K562 (cell line): ENCODE results near the gene INPP1. TPM values are rescaled to one million over a fixed set of nuclear protein-coding genes. Genes with fewer than 3 reads are reported as not detected.
A peak's percentile ranks its signal among the peaks of the same experiment; 100 is the strongest.

Experiments
- BACH1 ChIP-seq: fragments of 200-800 bp; sonication (Bioruptor generic); IDR thresholded peaks from 2 replicates; pipeline ENCODE4 v1.6.1; 2016; ENCODE audit warnings: missing genetic modification characterization, missing compliant biosample characterization
- BMI1 ChIP-seq: fragments of 150-350 bp; IDR thresholded peaks from 2 replicates; pipeline ENCODE4 v1.6.1; 2014; ENCODE audit warnings: low read length
- EWSR1 ChIP-seq: fragments of 450-650 bp; IDR thresholded peaks from 2 replicates; pipeline ENCODE4 v1.6.1; 2018; ENCODE audit warnings: borderline replicate concordance, mild to moderate bottlenecking, low read depth, moderate library complexity; ENCODE audit not compliant: partially characterized antibody
- JUNB ChIP-seq: fragments of 450-650 bp; formaldehyde crosslinking; conservative IDR thresholded peaks from 2 replicates; pipeline ENCODE4 v1.4.0; 2020; ENCODE audit warnings: mild to moderate bottlenecking
- KDM1A ChIP-seq, 2 experiments: fragments of 450-650 bp; IDR thresholded peaks; 2 replicates each; pipeline ENCODE4 v1.6.1; 2016; ENCODE audit warnings: mild to moderate bottlenecking in 2 of 2
- MEF2D ChIP-seq: conservative IDR thresholded peaks from 2 replicates; pipeline ENCODE4 v1.6.1; 2016; ENCODE audit warnings: low read depth, missing genetic modification characterization, missing compliant biosample characterization
- NR2C2 ChIP-seq, 2 experiments: fragments of 200-800 bp in 1 of 2; sonication (Bioruptor generic) in 1 of 2; sonication (generic) in 1 of 2; formaldehyde crosslinking in 1 of 2; IDR thresholded peaks; 2 replicates each; pipeline versions ENCODE4 v1.6.1 to v1.8.0; 2016 to 2022; ENCODE audit warnings: mild to moderate bottlenecking in 1 of 2, missing compliant biosample characterization in 1 of 2, missing genetic modification characterization in 1 of 2, missing genetic modification reagents in 1 of 2
- SREBF1 ChIP-seq: fragments of 150-350 bp; IDR thresholded peaks from 2 replicates; pipeline ENCODE4 v1.6.1; 2014; ENCODE audit warnings: antibody characterized with exemption, low read depth, low read length, borderline replicate concordance
- TARDBP ChIP-seq: fragments of 450-650 bp; IDR thresholded peaks from 2 replicates; pipeline ENCODE4 v1.6.1; 2016
- ZNF75A ChIP-seq: fragments of 450-650 bp; formaldehyde crosslinking; IDR thresholded peaks from 2 replicates; pipeline ENCODE4 v1.4.0; 2020; ENCODE audit warnings: mild to moderate bottlenecking
- polyA plus RNA-seq, 8 experiments: library from polyadenylated mRNA; depleted of rRNA in 4 of 8; stranded (reverse) in 5 of 8; unstranded in 3 of 8; fragments of >200 nt; fragmentation: Nextera tagmentation in 2 of 8; fragmentation: Illumina TruSeq in 1 of 8; extraction: Ambion mirVana in 2 of 8; extraction: Trizol in 1 of 8; gene quantifications; 2 replicates each; pipeline versions ENCODE4 v1.2.1 to v1.2.3, GENCODE V29; 2011 to 2014; ENCODE audit warnings: inconsistent platforms in 1 of 8, missing spikeins in 1 of 8
- total RNA-seq, 7 experiments: library from RNA; depleted of rRNA in 6 of 7; stranded (reverse); fragments of >200 nt in 6 of 7; fragmentation: Illumina TruSeq in 2 of 7; extraction: Trizol in 2 of 7; gene quantifications; 2 replicates each; pipeline versions ENCODE4 v1.2.1 to v1.2.3, GENCODE V29; 2011 to 2021; ENCODE audit warnings: low replicate concordance in 1 of 7
- TF ChIP-seq, protein P1 (sequence below): fragments of 250-450 bp; sonication (Bioruptor Pico); IDR thresholded peaks from 2 replicates; pipeline ENCODE4 v1.4.0; 2020
- TF ChIP-seq, protein P2 (sequence below), 2 experiments: fragments of 450-650 bp in 1 of 2; sonication (generic) in 1 of 2; formaldehyde crosslinking in 1 of 2; IDR thresholded peaks; 2 replicates each; pipeline versions ENCODE4 v1.7.1 to v1.9.0; 2016 to 2022; ENCODE audit warnings: inconsistent platforms in 1 of 2, mild to moderate bottlenecking in 1 of 2, missing genetic modification reagents in 1 of 2

INPP1 gene
- total and polyA plus RNA-seq, 9 of the 15 experiments (the other 6 are each of a cell fraction or from before 2014, with no cell fraction given), result 3.7 to 11.8 (median 6.5) TPM

DNA sequence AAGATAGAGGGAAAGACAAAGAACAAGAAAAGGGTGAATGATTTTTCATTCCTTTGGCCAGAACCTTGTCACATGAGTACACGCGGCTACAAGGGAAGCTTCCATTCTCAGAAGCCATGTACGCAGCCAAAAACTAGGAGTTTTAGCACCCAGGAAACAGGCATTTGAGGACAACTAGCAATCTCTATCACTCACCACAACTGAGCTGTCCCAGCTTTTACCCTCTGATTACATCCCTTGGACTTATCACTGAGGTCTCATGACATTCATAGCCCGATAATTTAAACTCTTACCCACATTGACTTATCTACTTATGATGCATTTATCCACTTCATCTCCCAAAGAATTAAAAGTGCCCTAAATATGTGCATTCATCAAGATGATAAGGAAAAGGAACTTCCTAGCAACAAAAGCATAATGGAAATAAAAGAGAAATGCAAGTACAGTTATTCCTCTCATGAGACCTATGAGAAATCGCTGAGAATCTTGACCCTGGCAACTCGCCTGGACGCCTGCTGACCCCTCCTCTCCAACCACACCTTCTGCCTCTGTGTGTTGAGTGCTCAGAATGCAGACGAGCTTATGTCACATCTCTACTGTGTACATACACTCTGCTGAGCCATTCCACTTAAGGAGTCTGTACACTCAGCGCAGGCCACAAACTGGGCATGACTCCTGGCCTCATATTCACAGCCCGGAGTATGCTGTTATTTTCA is 36.0 kb downstream of the INPP1 start (continued):
- TF ChIP-seq, protein P1, sequence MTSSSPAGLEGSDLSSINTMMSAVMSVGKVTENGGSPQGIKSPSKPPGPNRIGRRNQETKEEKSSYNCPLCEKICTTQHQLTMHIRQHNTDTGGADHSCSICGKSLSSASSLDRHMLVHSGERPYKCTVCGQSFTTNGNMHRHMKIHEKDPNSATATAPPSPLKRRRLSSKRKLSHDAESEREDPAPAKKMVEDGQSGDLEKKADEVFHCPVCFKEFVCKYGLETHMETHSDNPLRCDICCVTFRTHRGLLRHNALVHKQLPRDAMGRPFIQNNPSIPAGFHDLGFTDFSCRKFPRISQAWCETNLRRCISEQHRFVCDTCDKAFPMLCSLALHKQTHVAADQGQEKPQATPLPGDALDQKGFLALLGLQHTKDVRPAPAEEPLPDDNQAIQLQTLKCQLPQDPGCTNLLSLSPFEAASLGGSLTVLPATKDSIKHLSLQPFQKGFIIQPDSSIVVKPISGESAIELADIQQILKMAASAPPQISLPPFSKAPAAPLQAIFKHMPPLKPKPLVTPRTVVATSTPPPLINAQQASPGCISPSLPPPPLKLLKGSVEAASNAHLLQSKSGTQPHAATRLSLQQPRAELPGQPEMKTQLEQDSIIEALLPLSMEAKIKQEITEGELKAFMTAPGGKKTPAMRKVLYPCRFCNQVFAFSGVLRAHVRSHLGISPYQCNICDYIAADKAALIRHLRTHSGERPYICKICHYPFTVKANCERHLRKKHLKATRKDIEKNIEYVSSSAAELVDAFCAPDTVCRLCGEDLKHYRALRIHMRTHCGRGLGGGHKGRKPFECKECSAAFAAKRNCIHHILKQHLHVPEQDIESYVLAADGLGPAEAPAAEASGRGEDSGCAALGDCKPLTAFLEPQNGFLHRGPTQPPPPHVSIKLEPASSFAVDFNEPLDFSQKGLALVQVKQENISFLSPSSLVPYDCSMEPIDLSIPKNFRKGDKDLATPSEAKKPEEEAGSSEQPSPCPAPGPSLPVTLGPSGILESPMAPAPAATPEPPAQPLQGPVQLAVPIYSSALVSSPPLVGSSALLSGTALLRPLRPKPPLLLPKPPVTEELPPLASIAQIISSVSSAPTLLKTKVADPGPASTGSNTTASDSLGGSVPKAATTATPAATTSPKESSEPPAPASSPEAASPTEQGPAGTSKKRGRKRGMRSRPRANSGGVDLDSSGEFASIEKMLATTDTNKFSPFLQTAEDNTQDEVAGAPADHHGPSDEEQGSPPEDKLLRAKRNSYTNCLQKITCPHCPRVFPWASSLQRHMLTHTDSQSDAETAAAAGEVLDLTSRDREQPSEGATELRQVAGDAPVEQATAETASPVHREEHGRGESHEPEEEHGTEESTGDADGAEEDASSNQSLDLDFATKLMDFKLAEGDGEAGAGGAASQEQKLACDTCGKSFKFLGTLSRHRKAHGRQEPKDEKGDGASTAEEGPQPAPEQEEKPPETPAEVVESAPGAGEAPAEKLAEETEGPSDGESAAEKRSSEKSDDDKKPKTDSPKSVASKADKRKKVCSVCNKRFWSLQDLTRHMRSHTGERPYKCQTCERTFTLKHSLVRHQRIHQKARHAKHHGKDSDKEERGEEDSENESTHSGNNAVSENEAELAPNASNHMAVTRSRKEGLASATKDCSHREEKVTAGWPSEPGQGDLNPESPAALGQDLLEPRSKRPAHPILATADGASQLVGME, result no peak
- TF ChIP-seq BACH1 (tag) (no peak), NR2C2 (CRISPR knock-in tag; IDR thresholded peaks at IDR 0.05) (no peak), NR2C2 (tag; IDR thresholded peaks at IDR 0.05) (peak; percentile 54; the same call in 1 of the 2 replicates), KDM1A (IDR thresholded peaks at IDR 0.05) (peak; percentile 3 to 26; a peak in 1 of 4 replicates), ZNF75A (CRISPR knock-in tag) (no peak), JUNB (CRISPR knock-in tag) (no peak), MEF2D (tag) (no peak), EWSR1 (no peak), BMI1 (no peak), SREBF1 (no peak), TARDBP (no peak)
- TF ChIP-seq, protein P2, sequence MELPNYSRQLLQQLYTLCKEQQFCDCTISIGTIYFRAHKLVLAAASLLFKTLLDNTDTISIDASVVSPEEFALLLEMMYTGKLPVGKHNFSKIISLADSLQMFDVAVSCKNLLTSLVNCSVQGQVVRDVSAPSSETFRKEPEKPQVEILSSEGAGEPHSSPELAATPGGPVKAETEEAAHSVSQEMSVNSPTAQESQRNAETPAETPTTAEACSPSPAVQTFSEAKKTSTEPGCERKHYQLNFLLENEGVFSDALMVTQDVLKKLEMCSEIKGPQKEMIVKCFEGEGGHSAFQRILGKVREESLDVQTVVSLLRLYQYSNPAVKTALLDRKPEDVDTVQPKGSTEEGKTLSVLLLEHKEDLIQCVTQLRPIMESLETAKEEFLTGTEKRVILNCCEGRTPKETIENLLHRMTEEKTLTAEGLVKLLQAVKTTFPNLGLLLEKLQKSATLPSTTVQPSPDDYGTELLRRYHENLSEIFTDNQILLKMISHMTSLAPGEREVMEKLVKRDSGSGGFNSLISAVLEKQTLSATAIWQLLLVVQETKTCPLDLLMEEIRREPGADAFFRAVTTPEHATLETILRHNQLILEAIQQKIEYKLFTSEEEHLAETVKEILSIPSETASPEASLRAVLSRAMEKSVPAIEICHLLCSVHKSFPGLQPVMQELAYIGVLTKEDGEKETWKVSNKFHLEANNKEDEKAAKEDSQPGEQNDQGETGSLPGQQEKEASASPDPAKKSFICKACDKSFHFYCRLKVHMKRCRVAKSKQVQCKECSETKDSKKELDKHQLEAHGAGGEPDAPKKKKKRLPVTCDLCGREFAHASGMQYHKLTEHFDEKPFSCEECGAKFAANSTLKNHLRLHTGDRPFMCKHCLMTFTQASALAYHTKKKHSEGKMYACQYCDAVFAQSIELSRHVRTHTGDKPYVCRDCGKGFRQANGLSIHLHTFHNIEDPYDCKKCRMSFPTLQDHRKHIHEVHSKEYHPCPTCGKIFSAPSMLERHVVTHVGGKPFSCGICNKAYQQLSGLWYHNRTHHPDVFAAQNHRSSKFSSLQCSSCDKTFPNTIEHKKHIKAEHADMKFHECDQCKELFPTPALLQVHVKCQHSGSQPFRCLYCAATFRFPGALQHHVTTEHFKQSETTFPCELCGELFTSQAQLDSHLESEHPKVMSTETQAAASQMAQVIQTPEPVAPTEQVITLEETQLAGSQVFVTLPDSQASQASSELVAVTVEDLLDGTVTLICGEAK (IDR thresholded peaks at IDR 0.05), result no peak
- TF ChIP-seq, protein P2 (CRISPR knock-in tag; IDR thresholded peaks at IDR 0.05), result no peak
